Kidney (tissue), 14 donors: ENCODE data around the gene SCAF1. TPM values are rescaled to one million over a fixed set of nuclear protein-coding genes. Genes with fewer than 3 reads are reported as not detected.
"Not testable (repeated sequence)": the region's sequence is repeated elsewhere in the genome, so short reads cannot be mapped to it uniquely, and the experiment has no call there.

ENCODE experiments used
- DNase-seq, 5 donors: peaks; one replicate each; pipeline ENCODE4 v3.0.0-alpha.2; 2013 to 2020
- FAIRE-seq: peaks from 2 replicates; lab custom pipeline; 2012; peaks lifted over from hg19 to GRCh38; lab: Jason Lieb, UNC
- H3K27ac ChIP-seq, 2 donors: one replicate each; pipeline ENCODE4 v1.7.0; 2013; ENCODE audit warnings: low read depth in 2 of 2, low read length in 2 of 2, inconsistent platforms in 1 of 2
- H3K27me3 ChIP-seq: one replicate; pipeline ENCODE4 v1.7.1; 2013; ENCODE audit warnings: low read length, inconsistent platforms; ENCODE audit not compliant: control insufficient read depth, insufficient read depth
- H3K36me3 ChIP-seq, 3 donors: one replicate each; pipeline versions ENCODE4 v1.7.0 to v1.7.1; 2013; ENCODE audit warnings: low read length in 3 of 3, control low read depth in 1 of 3, inconsistent platforms in 1 of 3; ENCODE audit not compliant: insufficient read depth in 3 of 3, control insufficient read depth in 2 of 3
- H3K4me1 ChIP-seq, 3 donors: one replicate each; pipeline versions ENCODE4 v1.7.0 to v1.7.1; 2013; ENCODE audit warnings: low read length in 3 of 3, inconsistent platforms in 1 of 3, low read depth in 1 of 3; ENCODE audit not compliant: control insufficient read depth in 2 of 3, insufficient read depth in 2 of 3
- H3K4me3 ChIP-seq, 3 donors: one replicate each; pipeline versions ENCODE4 v1.7.0 to v1.8.1; 2013; ENCODE audit warnings: low read length in 3 of 3, control low read depth in 1 of 3, inconsistent platforms in 1 of 3
- H3K9ac ChIP-seq, 3 donors: one replicate each; pipeline versions ENCODE4 v1.7.0 to v1.7.1; 2013; ENCODE audit warnings: low read length in 3 of 3, control low read depth in 1 of 3, inconsistent platforms in 1 of 3
- H3K9me3 ChIP-seq, 3 donors: one replicate each; pipeline versions ENCODE4 v1.7.0 to v1.7.1; 2013; ENCODE audit warnings: low read length in 3 of 3, control low read depth in 1 of 3, inconsistent platforms in 1 of 3; ENCODE audit not compliant: control insufficient read depth in 2 of 3, insufficient read depth in 1 of 3
- CTCF ChIP-seq: IDR thresholded peaks from 3 replicates; pipeline ENCODE4 v1.5.1; 2012; ENCODE audit warnings: mild to moderate bottlenecking, moderate library complexity, borderline replicate concordance; ENCODE audit not compliant: insufficient read depth; ENCODE audit errors: extremely low read depth
- intact Hi-C: fragments of 100-400 bp; cut with DNase I; formaldehyde crosslinking; loops from one replicate; pipeline ENCODE4 v1.11.1; 2022
- polyA plus RNA-seq: library from polyadenylated mRNA; stranded (reverse); fragments of 350-450 nt; fragmentation: Illumina TruSeq; extraction: RNeasy Lipid Tissue Mini Kit (QIAGEN cat#74804); gene quantifications from one replicate; pipeline ENCODE4 v1.2.3, GENCODE V29; 2014; ENCODE audit warnings: low read depth, low replicate concordance; ENCODE audit not compliant: insufficient read depth
- total RNA-seq: library from RNA; stranded (reverse); fragmentation: NEBNext Ultra II Directional; extraction: Animal tissue kit (Norgen Biotek cat#: 25700); gene quantifications from one replicate; pipeline ENCODE4 v1.2.1, GENCODE V29; 2021
- donor health status: control.
- donor health status: control.
- donor health status: control.
- donor health status: control.
- donor health status: control.
- donor health status: DM: yes; HTN: yes; CAD: no.
- donor health status: Normal renal cell carcinoma (clear cell type).

SCAF1 gene
- total and polyA plus RNA-seq, 2 donors from 2014 or later, result 18.1 to 69.0 TPM

GRCh38 chr19:49631014-49631588 is 10.9 kb upstream of the SCAF1 start:
- no peak for TF ChIP-seq CTCF
- intact Hi-C loops, result no loop called here
- Histone ChIP-seq H3K9me3 (no peaks in the 10 kb centered on the region), H3K9ac (no peak overlapping the region), H3K4me1 (peaks cover 0 to 10% (median 4%) of the 10 kb centered on the region in 3 donors), H3K36me3 (peaks cover 0 to 3% (median 0%) of the 10 kb centered on the region in 3 donors), H3K4me3 (no peak overlapping the region), H3K27me3 (no peaks in the 10 kb centered on the region), H3K27ac (no peak overlapping the region)
- FAIRE-seq (no peak), DNase-seq (no peak)

- Histone ChIP-seq H3K9ac (no peak overlapping the region), H3K9me3 (no peaks in the 10 kb centered on the region), H3K4me3 (no peak overlapping the region), H3K27me3 (no peaks in the 10 kb centered on the region), H3K36me3 (peaks cover 0 to 3% (median 0%) of the 10 kb centered on the region in 3 donors), H3K27ac (no peak overlapping the region), H3K4me1 (peaks cover 0 to 12% (median 4%) of the 10 kb centered on the region in 3 donors)
- FAIRE-seq (no peak), DNase-seq (no peak)
- intact Hi-C loops, result no loop called here
- TF ChIP-seq CTCF, result no peak
These were observed 10.3 kb upstream of the SCAF1 start for GRCh38 chr19:49631610-49632192.

GRCh38 chr19:49632576-49632975 is 9.4 kb upstream of the SCAF1 start:
- no peaks in the 10 kb centered on the region for H3K27me3 ChIP-seq
- no peak overlapping the region for H3K9ac ChIP-seq
- DNase-seq (no peak), FAIRE-seq (no peak)
- H3K4me1 ChIP-seq, result peaks cover 0 to 15% (median 4%) of the 10 kb centered on the region in 3 donors
- intact Hi-C loops, result no loop called here
- H3K36me3 ChIP-seq, result no peaks in the 10 kb centered on the region
- no peak overlapping the region for H3K4me3 ChIP-seq
- no peaks in the 10 kb centered on the region for H3K9me3 ChIP-seq
- no peak for TF ChIP-seq CTCF
- H3K27ac ChIP-seq, result no peak overlapping the region

GRCh38 chr19:49633273-49633672 is 8.7 kb upstream of the SCAF1 start:
- H3K9me3 ChIP-seq, H3K27me3 ChIP-seq, H3K36me3 ChIP-seq, FAIRE-seq, H3K4me3 ChIP-seq, H3K9ac ChIP-seq, DNase-seq, intact Hi-C loops, H3K27ac ChIP-seq: not testable (repeated sequence)
- H3K4me1 ChIP-seq, result peaks cover 0 to 18% (median 4%) of the 10 kb centered on the region in 3 donors
